ENCODE measurements around the gene PLA2G4B. TPM values are rescaled to one million over a fixed set of nuclear protein-coding genes. Genes with fewer than 3 reads are reported as not detected.

PLA2G4B gene
- total and polyA plus RNA-seq, 2 of the 8 experiments (the other 6 are each of a cell fraction or from before 2014, with no cell fraction given), result 4.2 to 9.2 TPM

- TF ChIP-seq CTCF (IDR thresholded peaks at IDR 0.05; ENCODE audit: control extremely low read depth in 1 of 3, insufficient read depth in 1 of 3, low read depth in 1 of 3, low read length in 3 of 3), result no peak
- no peak for TF ChIP-seq SAP30 (IDR thresholded peaks at IDR 0.05; ENCODE audit: insufficient read depth, insufficient replicate concordance, low read length)
- no peak for TF ChIP-seq HDAC2 (IDR thresholded peaks at IDR 0.05; ENCODE audit: borderline replicate concordance in 1 of 2, low read depth in 2 of 2, low read length in 2 of 2)
- TF ChIP-seq ATF2 (IDR thresholded peaks at IDR 0.05; ENCODE audit: low read length), result no peak
- no peak for TF ChIP-seq NRF1 (IDR thresholded peaks at IDR 0.05; ENCODE audit: low read depth, low read length)
- no peak for TF ChIP-seq GTF2F1 (IDR thresholded peaks at IDR 0.05; ENCODE audit: borderline replicate concordance, low read depth, low read length)
These were observed 56.8 kb downstream of the PLA2G4B start (continued) for GRCh38 chr15:41895491-41895890.
